IMR-90 (cell line): Measurements from ENCODE around the gene FNDC7. TPM values are rescaled to one million over a fixed set of nuclear protein-coding genes. Genes with fewer than 3 reads are reported as not detected.

ENCODE experiments used
- ATAC-seq: fragments of 200-7000 bp; cut with Tn5 transposase; 2 replicates; pipeline ENCODE4 v1.9.1; 2020; ENCODE audit warnings: low read depth, mild to moderate bottlenecking, moderate library complexity
- BruUV-seq: library from RNA; stranded (reverse); fragments of 400-500 nt; replicated peaks from 2 replicates; lab custom pipeline; 2021; lab: Mats Ljungman, UMichigan
- CTCF ChIA-PET: fragments of 300-600 bp; formaldehyde crosslinking; extraction: SDS; loops from one replicate; lab custom pipeline; 2021; ENCODE audit warnings: antibody characterized with exemption; lab: Yijun Ruan, JAX
- POLR2A ChIA-PET: fragments of 300-600 bp; sonication (Branson Sonifier 250); formaldehyde crosslinking; loops from one replicate; lab custom pipeline; 2022; ENCODE audit warnings: antibody characterized with exemption; ENCODE audit not compliant: unreplicated experiment; lab: Charles Lee
- DNase-seq: peaks from one replicate; pipeline ENCODE4 v3.0.0; 2013
- H2AFZ ChIP-seq: replicated peaks from 2 replicates; pipeline ENCODE3; 2013; ENCODE audit warnings: low read length, mild to moderate bottlenecking; ENCODE audit not compliant: poor library complexity
- H2AK5ac ChIP-seq: 2 replicates; pipeline ENCODE4 v1.6.1; 2013; ENCODE audit warnings: low read depth, low read length, inconsistent platforms
- H2AK9ac ChIP-seq: replicated peaks from 2 replicates; pipeline ENCODE3; 2013; ENCODE audit warnings: mild to moderate bottlenecking, low read depth, low read length, moderate library complexity; ENCODE audit not compliant: poor library complexity
- H2BK120ac ChIP-seq: 2 replicates; pipeline ENCODE4 v1.6.1; 2013; ENCODE audit warnings: low read depth, low read length, inconsistent platforms
- H2BK15ac ChIP-seq: 3 replicates; pipeline ENCODE4 v1.6.1; 2013; ENCODE audit warnings: low read depth, low read length, inconsistent platforms
- H2BK20ac ChIP-seq: 2 replicates; pipeline ENCODE4 v1.6.1; 2013; ENCODE audit warnings: low read depth, mild to moderate bottlenecking, inconsistent platforms, low read length, moderate library complexity
- H2BK5ac ChIP-seq: 2 replicates; pipeline ENCODE4 v1.6.1; 2013; ENCODE audit warnings: mild to moderate bottlenecking, low read depth, low read length, inconsistent platforms; ENCODE audit not compliant: poor library complexity, severe bottlenecking
- H3K14ac ChIP-seq: replicated peaks from 2 replicates; pipeline ENCODE4 v1.6.1; 2013; ENCODE audit warnings: low read depth, low read length, inconsistent platforms
- H3K18ac ChIP-seq: 2 replicates; pipeline ENCODE4 v1.6.1; 2013; ENCODE audit warnings: low read depth, low read length, control low read depth
- H3K23ac ChIP-seq: 2 replicates; pipeline ENCODE4 v1.6.1; 2013; ENCODE audit warnings: low read depth, low read length, inconsistent platforms
- H3K27ac ChIP-seq: 2 replicates; pipeline ENCODE4 v1.5.1; 2013; ENCODE audit warnings: mild to moderate bottlenecking, control low read depth, low read length; ENCODE audit not compliant: insufficient read depth
- H3K27me3 ChIP-seq: 2 replicates; pipeline ENCODE4 v1.6.1; 2013; ENCODE audit warnings: low read length; ENCODE audit not compliant: control insufficient read depth, insufficient read depth
- H3K36me3 ChIP-seq: 2 replicates; pipeline ENCODE4 v1.6.1; 2013; ENCODE audit warnings: low read length, mixed read lengths; ENCODE audit not compliant: control insufficient read depth, insufficient read depth
- H3K4ac ChIP-seq: 2 replicates; pipeline ENCODE4 v1.6.1; 2013; ENCODE audit warnings: low read depth, low read length, inconsistent platforms
- H3K4me1 ChIP-seq: 2 replicates; pipeline ENCODE4 v1.6.1; 2013; ENCODE audit warnings: low read length, mixed read lengths; ENCODE audit not compliant: control insufficient read depth, insufficient read depth
- H3K4me2 ChIP-seq: 2 replicates; pipeline ENCODE4 v1.6.1; 2013; ENCODE audit warnings: low read depth, mild to moderate bottlenecking, control low read depth, low read length, moderate library complexity
- H3K4me3 ChIP-seq: 2 replicates; pipeline ENCODE4 v1.5.1; 2013; ENCODE audit warnings: low read depth, mild to moderate bottlenecking, control low read depth, low read length, moderate library complexity; ENCODE audit not compliant: insufficient read depth
- H3K56ac ChIP-seq: 2 replicates; pipeline ENCODE4 v1.6.1; 2013; ENCODE audit warnings: low read length, inconsistent platforms; ENCODE audit not compliant: insufficient read depth; ENCODE audit errors: extremely low read depth
- H3K79me1 ChIP-seq, 2 experiments: 2 replicates each; pipeline ENCODE4 v1.6.1; 2013; ENCODE audit warnings: low read length in 2 of 2, inconsistent platforms in 1 of 2, low read depth in 1 of 2
- H3K9ac ChIP-seq: 2 replicates; pipeline ENCODE4 v1.6.1; 2013; ENCODE audit warnings: low read depth, low read length, control low read depth
- H3K9me1 ChIP-seq: 2 replicates; pipeline ENCODE4 v1.6.1; 2013; ENCODE audit warnings: low read length, inconsistent platforms; ENCODE audit not compliant: insufficient read depth
- H3K9me3 ChIP-seq: 2 replicates; pipeline ENCODE4 v1.6.1; 2013; ENCODE audit warnings: low read length; ENCODE audit not compliant: control insufficient read depth, insufficient read depth
- H4K20me1 ChIP-seq: 2 replicates; pipeline ENCODE4 v1.6.1; 2013; ENCODE audit warnings: low read length, inconsistent platforms; ENCODE audit not compliant: insufficient read depth
- H4K5ac ChIP-seq: 2 replicates; pipeline ENCODE4 v1.6.1; 2013; ENCODE audit warnings: mild to moderate bottlenecking, low read depth, low read length, control low read depth
- H4K8ac ChIP-seq, 2 experiments: 2 replicates each; pipeline ENCODE4 v1.6.1; 2013; ENCODE audit warnings: low read depth in 2 of 2, low read length in 2 of 2, control low read depth in 1 of 2, inconsistent platforms in 1 of 2
- H4K91ac ChIP-seq: 2 replicates; pipeline ENCODE4 v1.6.1; 2013; ENCODE audit warnings: low read depth, low read length, inconsistent platforms; ENCODE audit not compliant: insufficient read depth
- CEBPB ChIP-seq: IDR thresholded peaks from 2 replicates; pipeline ENCODE4 v1.6.1; 2012; ENCODE audit warnings: low read depth, low read length, improper control_type of control experiment
- CHD1 ChIP-seq: IDR thresholded peaks from 2 replicates; pipeline ENCODE4 v1.6.1; 2012; ENCODE audit warnings: low read depth, low read length, improper control_type of control experiment
- CTCF ChIP-seq: conservative IDR thresholded peaks from 2 replicates; pipeline ENCODE4 v1.5.1; 2012; ENCODE audit warnings: mild to moderate bottlenecking, low read depth, low read length, improper control_type of control experiment
- MAZ ChIP-seq: IDR thresholded peaks from 2 replicates; pipeline ENCODE4 v1.6.1; 2012; ENCODE audit warnings: low read depth, mild to moderate bottlenecking, low read length, improper control_type of control experiment, moderate library complexity, borderline replicate concordance
- NFE2L2 ChIP-seq: fragments of 150-350 bp; IDR thresholded peaks from 2 replicates; pipeline ENCODE4 v1.6.1; 2016; ENCODE audit warnings: low read depth, mild to moderate bottlenecking, low read length
- RCOR1 ChIP-seq: IDR thresholded peaks from 2 replicates; pipeline ENCODE4 v1.6.1; 2012; ENCODE audit warnings: mild to moderate bottlenecking, low read length, improper control_type of control experiment; ENCODE audit not compliant: insufficient replicate concordance
- RFX5 ChIP-seq: IDR thresholded peaks from 2 replicates; pipeline ENCODE4 v1.8.0; 2012; ENCODE audit warnings: low read depth, mild to moderate bottlenecking, low read length, moderate library complexity
- whole genome bisulfite sequencing, 2 experiments: methylation state at CpG; one replicate each; pipeline versions ENCODE4 v1.1.5 to v1.1.7; 2013; ENCODE audit warnings: missing lambda C conversion rate in 2 of 2; ENCODE audit not compliant: insufficient read length in 1 of 2; ENCODE audit errors: extremely low coverage in 2 of 2; 5-methylcytosine and 5-hydroxymethylcytosine counted together
- dilution Hi-C: fragments of 300-500 bp; cut with HindIII; formaldehyde crosslinking; loops from one replicate; pipeline ENCODE4 v1.14.3; 2018; ENCODE audit warnings: low sequenced_read_pairs; ENCODE audit not compliant: unreplicated experiment
- in situ Hi-C: fragments of 300-500 bp; cut with MboI; formaldehyde crosslinking; loops from 3 replicates; pipeline ENCODE4 v1.14.3; 2019; ENCODE audit warnings: low sequenced_read_pairs, inconsistent platforms, mixed read lengths
- intact Hi-C: fragments of 100-400 bp; cut with micrococcal nuclease; formaldehyde crosslinking; loops from 2 replicates; pipeline ENCODE4 v1.10.0; 2022
- polyA plus RNA-seq, 3 experiments: library from polyadenylated mRNA; depleted of rRNA; stranded (reverse); fragments of >200 nt; gene quantifications; 2 replicates each; pipeline ENCODE4 v1.2.3, GENCODE V29; 2012; ENCODE audit warnings: low replicate concordance in 1 of 3
- total RNA-seq: library from RNA; depleted of rRNA; stranded (reverse); fragments of >200 nt; gene quantifications from 2 replicates; pipeline ENCODE4 v1.2.3, GENCODE V29; 2012

FNDC7 gene
- total and polyA plus RNA-seq, 2 of the 4 experiments (the other 2 are of a cell fraction), result not detected

GRCh38 chr1:108750476-108751181, 37.9 kb downstream of the FNDC7 start:
- H2BK15ac ChIP-seq, result no peak overlapping the region

More at GRCh38 chr1:108750476-108751181, 37.9 kb downstream of the FNDC7 start:
- H2AK5ac ChIP-seq, result 0 out of 2 replicates have a peak overlapping the region, but pooled peaks have one; percentile 15
- H4K5ac ChIP-seq, result no peak overlapping the region
- TF ChIP-seq CHD1 (no peak), CEBPB (no peak), RFX5 (no peak), MAZ (no peak), NFE2L2 (no peak), RCOR1 (no peak), CTCF (no peak)
- H3K27ac ChIP-seq, result no peak overlapping the region
- H4K8ac ChIP-seq, result no peak overlapping the region
- H3K27me3 ChIP-seq, result no peaks in the 10 kb centered on the region
- no peak overlapping the region for H3K23ac ChIP-seq
- POLR2A ChIA-PET, result no interaction called here
- no peak overlapping the region for H2BK20ac ChIP-seq
- dilution Hi-C loops (no loop called here), in situ Hi-C loops (no loop called here), intact Hi-C loops (no loop called here)
- H2AFZ ChIP-seq, result no peak overlapping the region
- peaks cover 2% of the 10 kb centered on the region; the same call in 1 of the 2 replicates for H3K9me1 ChIP-seq
- no peak overlapping the region for H3K4me3 ChIP-seq
- H3K4me1 ChIP-seq, result no peaks in the 10 kb centered on the region
- WGBS, 2 experiments, result no CpG with 5 or more reads among the region's 1 CpG
- no peak overlapping the region for H3K4ac ChIP-seq
- no peak overlapping the region for H2BK5ac ChIP-seq
- BruUV-seq, result no TSS peak
- ATAC-seq (no peak), DNase-seq (no peak)
- H4K91ac ChIP-seq, result no peak overlapping the region
- H3K36me3 ChIP-seq, result peaks cover 12% of the 10 kb centered on the region
- peaks cover 6% of the 10 kb centered on the region; the same call in 1 of the 2 replicates for H4K20me1 ChIP-seq
- 0 out of 2 replicates have a peak overlapping the region, but pooled peaks have one; percentile 6 for H3K14ac ChIP-seq
- no peak overlapping the region for H3K9ac ChIP-seq
- H3K4me2 ChIP-seq, result no peak overlapping the region
- no peak overlapping the region for H2BK120ac ChIP-seq
- no peaks in the 10 kb centered on the region for H3K9me3 ChIP-seq
- CTCF ChIA-PET, result no interaction called here
- H3K79me1 ChIP-seq, result peaks cover 27 to 40% of the 10 kb centered on the region in 2 experiments
- H3K18ac ChIP-seq, result no peak overlapping the region
- H2AK9ac ChIP-seq, result no peak overlapping the region
- no peak overlapping the region for H3K56ac ChIP-seq
